GM21360 (cell line): ENCODE measurements around the gene VKORC1L1.
"Not testable (repeated sequence)": the region's sequence is repeated elsewhere in the genome, so short reads cannot be mapped to it uniquely, and the experiment has no call there.

Experiments used
- ATAC-seq: cut with Tn5 transposase; IDR thresholded peaks from one replicate; pipeline ENCODE4 v1.9.1; 2021; ENCODE audit warnings: mild to moderate bottlenecking, moderate library complexity; ENCODE audit not compliant: unreplicated experiment

Gene VKORC1L1

DNA sequence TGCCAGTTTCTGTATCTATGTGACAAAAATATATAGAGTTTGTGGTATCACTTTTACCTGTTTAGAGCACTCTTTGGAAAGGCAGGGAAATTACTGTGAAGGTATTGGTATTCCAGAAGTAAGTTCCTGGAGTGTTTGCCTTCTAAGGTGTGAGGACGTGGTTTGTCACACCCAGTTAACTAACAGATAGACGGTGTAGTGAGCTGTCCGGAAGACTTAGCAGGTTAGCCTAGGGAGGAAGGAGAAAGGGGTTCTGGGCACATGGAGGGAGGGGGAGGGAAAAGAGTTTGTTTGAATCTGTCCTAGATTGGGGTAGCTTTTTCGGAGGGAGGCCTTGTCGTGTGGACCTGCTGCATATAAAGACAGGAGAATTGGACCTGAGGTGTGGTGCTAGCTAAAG is 7.4 kb downstream of the VKORC1L1 start:
- ATAC-seq: peak; percentile 22

DNA sequence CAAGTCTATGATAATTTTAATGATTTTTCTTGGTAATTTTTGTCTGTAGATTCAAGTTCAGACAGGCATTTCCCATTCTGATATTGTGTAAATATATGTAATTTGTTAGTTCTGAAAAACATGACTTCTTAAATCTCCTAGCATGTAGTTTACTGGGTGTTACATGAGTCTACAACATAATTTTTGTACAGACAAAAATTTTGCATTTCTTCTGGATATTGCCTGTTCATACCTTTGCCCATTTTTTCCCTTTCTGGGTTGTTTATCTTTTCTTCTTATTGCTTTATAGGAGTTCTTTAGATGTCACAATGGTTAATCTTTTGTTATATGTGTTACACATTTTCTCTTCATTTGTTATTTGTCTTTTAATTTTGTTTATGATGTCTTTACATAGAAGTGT is 12.1 kb downstream of the VKORC1L1 start:
- ATAC-seq: not testable (repeated sequence)

DNA sequence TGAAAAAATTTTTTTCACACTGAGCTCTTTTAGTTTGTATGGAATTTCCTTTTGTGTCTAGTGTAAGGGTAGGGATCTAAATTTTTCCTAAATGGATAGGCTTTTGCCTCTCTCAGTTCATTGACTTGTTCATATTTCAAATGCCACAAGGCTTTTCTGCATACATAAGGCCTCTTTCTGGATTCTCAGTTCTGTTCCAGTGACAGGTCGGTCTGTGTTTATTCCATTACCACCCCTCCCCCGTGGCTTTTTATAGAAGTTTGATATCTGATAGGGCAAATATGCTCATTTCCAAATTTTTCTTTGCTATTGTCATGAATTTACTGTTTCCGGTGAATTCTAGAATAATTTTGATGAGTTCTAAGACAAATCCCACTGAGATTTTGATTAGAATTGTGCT is 12.7 kb downstream of the VKORC1L1 start:
- not testable (repeated sequence) for ATAC-seq

- ATAC-seq: not testable (repeated sequence)
Observed at GRCh38 chr7:65888434-65889156, 15.7 kb downstream of the VKORC1L1 start.

GRCh38 chr7:65889722-65890121 is 16.8 kb downstream of the VKORC1L1 start:
- ATAC-seq: not testable (repeated sequence)

DNA sequence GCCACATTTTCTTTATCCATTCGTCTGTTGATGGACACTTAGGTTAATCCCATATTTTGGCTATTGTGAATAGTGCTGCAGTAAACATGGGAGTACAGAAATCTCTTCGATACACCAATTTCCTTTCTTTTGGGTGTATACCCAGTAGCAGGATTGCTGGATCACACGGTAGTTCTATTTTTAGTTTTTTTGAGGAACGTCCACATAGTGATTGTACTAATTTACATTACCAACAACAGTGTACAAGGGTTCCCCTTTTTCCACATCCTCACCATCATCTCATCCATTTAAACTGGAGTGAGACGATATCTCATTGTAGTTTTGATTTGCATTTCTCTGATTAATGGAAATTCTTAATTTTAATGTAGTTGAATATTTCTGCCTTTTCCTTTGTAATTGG is 19.3 kb downstream of the VKORC1L1 start:
- no peak for ATAC-seq

- ATAC-seq: no peak
Observed at GRCh38 chr7:65892835-65893234, 20.0 kb downstream of the VKORC1L1 start.

DNA sequence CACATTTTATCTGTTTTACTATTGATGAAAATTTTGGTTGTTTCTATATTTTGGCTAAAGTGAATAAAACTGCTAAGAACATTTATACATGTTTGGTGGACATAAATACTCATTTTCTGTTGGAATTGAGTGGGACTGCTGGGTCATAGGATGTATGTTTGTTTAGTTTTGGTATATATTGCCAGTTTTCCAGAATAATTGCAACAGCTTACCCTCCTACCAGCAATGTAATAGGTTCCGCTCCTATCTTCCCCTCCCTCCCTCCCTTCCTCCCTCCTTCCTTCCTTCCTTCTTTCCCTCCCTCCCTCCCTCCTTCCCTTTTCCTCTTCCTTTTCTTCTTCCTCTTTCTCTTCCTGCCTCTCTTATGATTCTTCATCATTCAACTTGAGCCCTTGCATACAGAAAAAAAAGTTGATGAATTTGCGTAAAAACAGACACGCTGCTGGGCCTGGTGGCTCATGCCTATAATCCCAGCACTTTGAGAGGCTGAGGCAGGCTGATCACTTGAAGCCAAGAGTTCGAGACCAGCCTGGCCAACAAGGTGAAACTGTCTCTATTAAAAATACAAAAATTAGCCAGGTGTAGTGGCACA is 23.5 kb downstream of the VKORC1L1 start:
- ATAC-seq: no peak

DNA sequence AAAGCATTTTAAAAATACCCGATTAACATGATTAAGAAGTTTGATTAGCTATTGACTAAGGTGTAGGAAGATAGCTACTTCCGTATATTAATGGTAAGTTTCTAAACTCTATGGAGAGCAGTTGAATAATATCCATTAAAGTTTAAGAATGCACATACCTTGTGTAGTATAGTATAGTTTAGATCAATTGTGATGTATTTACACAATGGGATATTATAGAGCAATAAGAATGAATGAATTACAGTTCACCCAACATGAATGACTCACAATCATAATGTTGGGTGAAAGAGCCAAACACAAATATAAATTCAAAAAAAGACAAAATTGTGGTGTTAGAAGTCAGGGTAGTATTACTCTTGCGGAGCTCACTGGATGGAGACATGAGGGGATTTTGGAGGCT is 24.4 kb downstream of the VKORC1L1 start:
- ATAC-seq: not testable (repeated sequence)

DNA sequence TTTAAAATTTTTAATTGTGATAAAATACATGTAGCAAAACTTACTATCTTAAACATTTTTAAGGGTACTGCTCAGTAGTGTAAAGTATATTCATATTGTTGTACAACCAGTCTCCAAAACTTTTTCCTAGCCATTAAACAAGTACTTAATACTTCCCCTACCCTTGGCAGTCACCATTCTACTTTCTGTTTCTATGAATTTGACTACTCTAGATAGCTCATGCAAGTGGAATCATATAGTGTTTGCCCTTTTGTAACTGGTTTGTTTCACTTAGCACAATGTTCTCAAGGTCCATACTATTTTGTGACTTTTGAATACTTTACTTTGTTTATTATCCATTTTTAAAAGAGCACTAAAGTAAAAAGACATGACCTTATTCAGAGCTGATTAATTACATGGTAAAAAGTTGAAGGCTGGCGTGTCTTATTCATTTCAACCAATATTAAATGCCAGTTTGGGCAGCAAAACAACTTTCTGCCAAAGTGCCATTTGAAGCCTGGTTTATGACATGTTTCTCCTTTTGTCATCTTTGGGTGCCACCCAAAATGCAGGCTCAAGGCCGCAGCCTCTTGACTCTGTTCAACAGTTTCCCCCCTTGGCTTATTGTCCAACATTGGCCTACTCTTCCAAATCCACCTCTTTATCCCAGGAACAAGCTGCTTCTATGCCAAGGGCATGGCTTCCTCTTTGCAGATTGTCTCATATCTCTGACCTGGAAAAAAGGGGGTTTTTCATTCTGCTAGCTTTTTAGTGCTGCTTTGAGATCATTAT is 26.0 kb downstream of the VKORC1L1 start:
- ATAC-seq: not testable (repeated sequence)

DNA sequence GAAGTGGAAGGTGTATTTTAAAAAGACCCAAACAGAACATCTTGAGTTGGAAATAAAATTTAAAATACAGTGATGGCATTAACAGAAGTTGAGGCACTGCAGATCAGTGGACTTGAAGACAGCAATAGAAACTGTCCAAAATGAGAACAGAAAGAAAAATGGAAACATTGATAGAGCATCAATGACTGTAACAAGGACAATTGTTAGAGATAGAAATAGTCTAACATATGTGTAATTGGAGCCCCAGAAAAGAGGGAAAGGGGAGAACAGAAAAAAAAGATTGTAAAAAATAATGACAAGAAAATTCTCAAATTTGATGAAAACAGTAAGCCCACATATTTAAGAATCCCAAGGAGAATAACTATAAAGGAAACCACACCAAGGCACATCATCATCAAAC is 29.4 kb downstream of the VKORC1L1 start:
- ATAC-seq: no peak

GRCh38 chr7:65907501-65908198 is 34.8 kb downstream of the VKORC1L1 start:
- no peak for ATAC-seq

DNA sequence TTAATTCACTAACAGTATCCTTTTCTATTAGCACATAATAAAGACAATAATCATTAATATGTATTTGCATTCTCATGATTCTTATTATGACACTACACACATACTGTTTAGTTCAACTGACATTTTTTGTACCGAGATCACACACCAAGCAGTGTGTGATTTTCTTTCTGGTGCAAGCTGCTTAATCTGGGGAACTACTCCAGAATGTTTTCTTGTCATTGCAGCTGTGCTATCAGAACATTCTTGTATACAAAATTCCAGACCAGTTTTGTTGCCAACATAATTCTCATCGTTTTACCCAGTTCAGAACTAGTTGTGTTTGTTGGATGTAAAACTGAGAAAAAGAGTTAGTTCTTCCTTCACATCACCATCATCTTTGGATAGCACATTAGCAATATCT is 37.4 kb downstream of the VKORC1L1 start:
- ATAC-seq: no peak

GRCh38 chr7:65912237-65912636 is 39.4 kb downstream of the VKORC1L1 start:
- ATAC-seq: no peak

DNA sequence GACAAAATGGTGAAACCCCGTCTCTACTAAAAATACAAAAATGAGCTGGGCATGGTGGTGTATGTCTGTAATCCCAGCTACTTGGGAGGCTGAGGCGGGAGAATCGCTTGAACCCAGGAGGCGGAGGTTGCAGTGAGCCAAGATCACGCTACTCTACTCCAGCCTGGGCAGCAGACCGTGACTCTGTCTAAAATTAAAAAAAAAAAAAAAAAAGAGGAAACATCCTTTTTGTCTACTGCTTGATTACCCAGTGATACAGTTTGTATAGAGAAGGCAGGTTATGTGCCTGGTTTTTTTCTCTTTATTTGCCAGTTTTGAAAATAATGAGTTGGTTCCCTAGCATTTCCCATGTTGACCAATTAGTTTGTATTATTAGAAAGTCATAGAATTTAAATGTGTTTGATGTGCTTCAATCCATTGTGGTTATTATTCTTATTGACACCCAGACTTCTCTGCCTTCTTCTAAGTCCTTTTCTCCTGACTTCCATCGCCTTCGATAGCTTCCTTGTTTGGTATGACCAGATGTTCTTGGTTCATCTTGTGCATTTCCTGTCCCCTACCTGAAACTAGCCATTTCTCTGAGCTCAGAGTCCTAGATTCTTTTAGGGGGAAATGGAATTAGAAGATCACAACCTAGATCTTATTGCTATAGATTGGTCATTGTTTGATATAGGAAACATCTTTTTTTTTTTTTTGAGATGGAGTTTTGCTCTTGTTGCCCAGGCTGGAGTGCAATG is 43.2 kb downstream of the VKORC1L1 start:
- no peak for ATAC-seq

DNA sequence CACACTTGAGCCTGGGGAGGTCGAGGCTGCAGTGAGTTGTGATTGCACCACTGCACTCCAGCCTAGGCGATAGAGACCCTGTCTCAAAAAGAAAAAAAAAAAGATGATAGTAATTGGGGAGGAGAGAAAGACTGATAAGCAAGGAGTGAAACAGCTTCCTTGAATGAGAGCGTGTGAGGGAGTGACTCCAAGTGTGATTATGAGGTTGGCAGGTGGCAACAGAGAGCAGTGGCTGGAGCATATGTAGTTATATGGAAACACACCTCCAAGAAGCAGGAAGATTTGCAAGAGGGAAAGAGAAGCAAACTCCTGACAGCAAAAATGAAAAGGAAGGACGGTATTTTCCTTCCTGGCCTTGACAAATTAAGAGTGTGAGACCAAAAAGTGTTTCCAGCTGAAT is 50.4 kb downstream of the VKORC1L1 start:
- no peak for ATAC-seq

GRCh38 chr7:65924193-65924592 is 51.3 kb downstream of the VKORC1L1 start:
- ATAC-seq: no peak

GRCh38 chr7:65925040-65925439 is 52.2 kb downstream of the VKORC1L1 start:
- ATAC-seq: no peak

- ATAC-seq: no peak
Observed at GRCh38 chr7:65926588-65926987, 53.7 kb downstream of the VKORC1L1 start.
